HepG2 (cell line): Measurements from ENCODE around the gene TNS4. TPM values are rescaled to one million over a fixed set of nuclear protein-coding genes. Genes with fewer than 3 reads are reported as not detected.

Source experiments
- ATF1 ChIP-seq: IDR thresholded peaks from 2 replicates; pipeline ENCODE4 v1.6.1; 2016; ENCODE audit warnings: mild to moderate bottlenecking, control low read depth
- BRCA1 ChIP-seq: sonication (generic); formaldehyde crosslinking; IDR thresholded peaks from 2 replicates; pipeline ENCODE4 v1.4.0; 2020; ENCODE audit warnings: missing genetic modification reagents
- HNRNPL ChIP-seq: fragments of 200-400 bp; formaldehyde crosslinking; IDR thresholded peaks from 2 replicates; pipeline ENCODE4 v1.6.1; 2017; ENCODE audit warnings: mild to moderate bottlenecking, low read depth, low read length
- KDM4B ChIP-seq: sonication (generic); formaldehyde crosslinking; IDR thresholded peaks from 2 replicates; pipeline ENCODE4 v1.4.0; 2020; ENCODE audit warnings: missing genetic modification reagents
- KLF11 ChIP-seq: IDR thresholded peaks from 2 replicates; pipeline ENCODE4 v1.6.1; 2016; ENCODE audit warnings: missing compliant biosample characterization
- MXD4 ChIP-seq: IDR thresholded peaks from 2 replicates; pipeline ENCODE4 v1.6.1; 2016; ENCODE audit warnings: mild to moderate bottlenecking, missing biosample characterization, missing genetic modification reagents
- POLR2A ChIP-seq, 2 experiments: IDR thresholded peaks; 2 replicates each; pipeline ENCODE4 v1.6.1; 2011; ENCODE audit warnings: low read depth in 2 of 2, low read length in 2 of 2, mild to moderate bottlenecking in 1 of 2, moderate library complexity in 1 of 2; ENCODE audit not compliant: insufficient read depth in 1 of 2
- POLR2AphosphoS5 ChIP-seq: IDR thresholded peaks from 2 replicates; pipeline ENCODE4 v1.6.1; 2012; ENCODE audit warnings: low read depth, low read length
- RBAK ChIP-seq: sonication (generic); formaldehyde crosslinking; IDR thresholded peaks from 2 replicates; pipeline ENCODE4 v1.5.1; 2020; ENCODE audit warnings: mild to moderate bottlenecking, missing genetic modification reagents
- SAFB2 ChIP-seq: sonication (generic); formaldehyde crosslinking; IDR thresholded peaks from 2 replicates; pipeline ENCODE4 v1.5.1; 2020; ENCODE audit warnings: missing genetic modification reagents, low read depth, mild to moderate bottlenecking, borderline replicate concordance
- SMAD9 ChIP-seq: sonication (generic); formaldehyde crosslinking; IDR thresholded peaks from 2 replicates; pipeline ENCODE4 v1.5.1; 2020; ENCODE audit warnings: mild to moderate bottlenecking, missing genetic modification reagents
- SP140L ChIP-seq: sonication (generic); formaldehyde crosslinking; IDR thresholded peaks from 2 replicates; pipeline ENCODE4 v1.4.0; 2020; ENCODE audit warnings: missing genetic modification reagents, borderline replicate concordance
- TBX2 ChIP-seq: sonication (generic); formaldehyde crosslinking; IDR thresholded peaks from 2 replicates; pipeline ENCODE4 v1.5.0; 2020; ENCODE audit warnings: missing genetic modification reagents, mild to moderate bottlenecking, borderline replicate concordance
- XBP1 ChIP-seq: sonication (generic); formaldehyde crosslinking; IDR thresholded peaks from 2 replicates; pipeline ENCODE4 v1.5.0; 2020; ENCODE audit warnings: missing genetic modification reagents
- ZBTB38 ChIP-seq: sonication (generic); formaldehyde crosslinking; IDR thresholded peaks from 2 replicates; pipeline ENCODE4 v1.5.1; 2020; ENCODE audit warnings: mild to moderate bottlenecking, missing genetic modification reagents
- ZBTB4 ChIP-seq: sonication (generic); formaldehyde crosslinking; IDR thresholded peaks from 2 replicates; pipeline ENCODE4 v1.4.0; 2020; ENCODE audit warnings: missing genetic modification reagents, mild to moderate bottlenecking, borderline replicate concordance
- ZNF224 ChIP-seq: sonication (generic); formaldehyde crosslinking; IDR thresholded peaks from 2 replicates; pipeline ENCODE4 v1.5.0; 2020; ENCODE audit warnings: mild to moderate bottlenecking, missing genetic modification reagents
- ZNF564 ChIP-seq: sonication (generic); formaldehyde crosslinking; IDR thresholded peaks from 2 replicates; pipeline ENCODE4 v1.8.1; 2023; ENCODE audit warnings: mild to moderate bottlenecking, missing genetic modification reagents
- polyA plus RNA-seq, 8 experiments: library from polyadenylated mRNA; depleted of rRNA in 3 of 8; stranded (reverse) in 7 of 8; unstranded in 1 of 8; fragments of >200 nt; fragmentation: Illumina TruSeq in 4 of 8; extraction: Trizol in 4 of 8; gene quantifications; 2 replicates each; pipeline versions ENCODE4 v1.2.1 to v1.2.3, GENCODE V29; 2011 to 2016; ENCODE audit warnings: low read depth in 4 of 8, missing spikeins in 1 of 8, mixed read lengths in 1 of 8; ENCODE audit not compliant: insufficient read depth in 1 of 8
- total RNA-seq, 5 experiments: library from RNA; depleted of rRNA; stranded (reverse); fragments of >200 nt; fragmentation: Illumina TruSeq; extraction: Trizol; gene quantifications; 2 replicates each; pipeline ENCODE4 v1.2.3, GENCODE V29; 2016; ENCODE audit warnings: low read depth in 1 of 5
- TF ChIP-seq, protein P1 (sequence below): sonication (generic); formaldehyde crosslinking; IDR thresholded peaks from 2 replicates; pipeline ENCODE4 v1.4.0; 2020; ENCODE audit warnings: missing genetic modification reagents, mild to moderate bottlenecking, borderline replicate concordance
- TF ChIP-seq, protein P2 (sequence below), 2 experiments: sonication (generic) in 1 of 2; formaldehyde crosslinking in 1 of 2; IDR thresholded peaks; 2 replicates each; pipeline versions ENCODE4 v1.5.1 to v1.6.1; 2011 to 2020; ENCODE audit warnings: borderline replicate concordance in 1 of 2, low read depth in 1 of 2, low read length in 1 of 2, mild to moderate bottlenecking in 1 of 2, missing genetic modification reagents in 1 of 2, moderate library complexity in 1 of 2

The TNS4 gene
- total and polyA plus RNA-seq, 2 of the 13 experiments (the other 11 are each of a cell fraction or from before 2014, with no cell fraction given): 0.58 to 2.1 TPM

GRCh38 chr17:40548982-40549685, 47.7 kb upstream of the TNS4 start (continued):
- TF ChIP-seq, protein P1, sequence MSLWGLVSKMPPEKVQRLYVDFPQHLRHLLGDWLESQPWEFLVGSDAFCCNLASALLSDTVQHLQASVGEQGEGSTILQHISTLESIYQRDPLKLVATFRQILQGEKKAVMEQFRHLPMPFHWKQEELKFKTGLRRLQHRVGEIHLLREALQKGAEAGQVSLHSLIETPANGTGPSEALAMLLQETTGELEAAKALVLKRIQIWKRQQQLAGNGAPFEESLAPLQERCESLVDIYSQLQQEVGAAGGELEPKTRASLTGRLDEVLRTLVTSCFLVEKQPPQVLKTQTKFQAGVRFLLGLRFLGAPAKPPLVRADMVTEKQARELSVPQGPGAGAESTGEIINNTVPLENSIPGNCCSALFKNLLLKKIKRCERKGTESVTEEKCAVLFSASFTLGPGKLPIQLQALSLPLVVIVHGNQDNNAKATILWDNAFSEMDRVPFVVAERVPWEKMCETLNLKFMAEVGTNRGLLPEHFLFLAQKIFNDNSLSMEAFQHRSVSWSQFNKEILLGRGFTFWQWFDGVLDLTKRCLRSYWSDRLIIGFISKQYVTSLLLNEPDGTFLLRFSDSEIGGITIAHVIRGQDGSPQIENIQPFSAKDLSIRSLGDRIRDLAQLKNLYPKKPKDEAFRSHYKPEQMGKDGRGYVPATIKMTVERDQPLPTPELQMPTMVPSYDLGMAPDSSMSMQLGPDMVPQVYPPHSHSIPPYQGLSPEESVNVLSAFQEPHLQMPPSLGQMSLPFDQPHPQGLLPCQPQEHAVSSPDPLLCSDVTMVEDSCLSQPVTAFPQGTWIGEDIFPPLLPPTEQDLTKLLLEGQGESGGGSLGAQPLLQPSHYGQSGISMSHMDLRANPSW: peak; percentile 75
- TF ChIP-seq POLR2AphosphoS5: peak; percentile 53; the same call in 1 of the 2 replicates
- no peak for TF ChIP-seq SMAD9 (CRISPR knock-in tag)
- peak; percentile 94; the same call in 1 of the 2 replicates for TF ChIP-seq KLF11 (CRISPR knock-in tag)
- TF ChIP-seq SP140L (CRISPR knock-in tag): peak; percentile 88; the same call in 1 of the 2 replicates
- TF ChIP-seq ATF1: peak; percentile 74; the same call in 1 of the 2 replicates
- no peak for TF ChIP-seq SAFB2 (CRISPR knock-in tag)
- TF ChIP-seq ZBTB38 (CRISPR knock-in tag): no peak; the same call in 1 of the 2 replicates
- peak; percentile 93 for TF ChIP-seq TBX2 (CRISPR knock-in tag)
- TF ChIP-seq RBAK (CRISPR knock-in tag): no peak
- TF ChIP-seq ZBTB4 (CRISPR knock-in tag): 0 out of 2 replicates have a peak, but pooled peaks have one; percentile 76
- TF ChIP-seq ZNF224 (CRISPR knock-in tag): peak; percentile 86
- peak; percentile 78 for TF ChIP-seq MXD4 (CRISPR knock-in tag)
- TF ChIP-seq, protein P2, sequence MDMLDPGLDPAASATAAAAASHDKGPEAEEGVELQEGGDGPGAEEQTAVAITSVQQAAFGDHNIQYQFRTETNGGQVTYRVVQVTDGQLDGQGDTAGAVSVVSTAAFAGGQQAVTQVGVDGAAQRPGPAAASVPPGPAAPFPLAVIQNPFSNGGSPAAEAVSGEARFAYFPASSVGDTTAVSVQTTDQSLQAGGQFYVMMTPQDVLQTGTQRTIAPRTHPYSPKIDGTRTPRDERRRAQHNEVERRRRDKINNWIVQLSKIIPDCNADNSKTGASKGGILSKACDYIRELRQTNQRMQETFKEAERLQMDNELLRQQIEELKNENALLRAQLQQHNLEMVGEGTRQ (IDR thresholded peaks at IDR 0.05; ENCODE audit: low read depth, low read length): 0 out of 2 replicates have a peak, but pooled peaks have one; percentile 18
- TF ChIP-seq, protein P2 (CRISPR knock-in tag; IDR thresholded peaks at IDR 0.05; ENCODE audit: borderline replicate concordance): peak; percentile 60; the same call in 1 of the 2 replicates
- 0 out of 2 replicates have a peak, but pooled peaks have one; percentile 1 for TF ChIP-seq HNRNPL
- TF ChIP-seq POLR2A (IDR thresholded peaks at IDR 0.05; ENCODE audit: insufficient read depth in 1 of 2, low read depth in 2 of 2, low read length in 2 of 2): peak; percentile 30 to 37; a peak in 2 of 4 replicates
- TF ChIP-seq KDM4B: peak; percentile 88; the same call in 1 of the 2 replicates
- TF ChIP-seq BRCA1 (CRISPR knock-in tag): 0 out of 2 replicates have a peak, but pooled peaks have one; percentile 41
- TF ChIP-seq XBP1 (CRISPR knock-in tag): no peak
- peak; percentile 76 for TF ChIP-seq ZNF564 (CRISPR knock-in tag)
